VCaP (cell line): ENCODE measurements around the gene STMP1.

Experiments used
- H3K27ac ChIP-seq: fragments of 450-650 bp; 2 replicates; pipeline ENCODE4 v1.5.1; 2017
- CTCF ChIP-seq: fragments of 450-650 bp; conservative IDR thresholded peaks from 2 replicates; pipeline ENCODE4 v1.5.1; 2017; ENCODE audit warnings: mild to moderate bottlenecking, moderate library complexity

STMP1 gene

DNA sequence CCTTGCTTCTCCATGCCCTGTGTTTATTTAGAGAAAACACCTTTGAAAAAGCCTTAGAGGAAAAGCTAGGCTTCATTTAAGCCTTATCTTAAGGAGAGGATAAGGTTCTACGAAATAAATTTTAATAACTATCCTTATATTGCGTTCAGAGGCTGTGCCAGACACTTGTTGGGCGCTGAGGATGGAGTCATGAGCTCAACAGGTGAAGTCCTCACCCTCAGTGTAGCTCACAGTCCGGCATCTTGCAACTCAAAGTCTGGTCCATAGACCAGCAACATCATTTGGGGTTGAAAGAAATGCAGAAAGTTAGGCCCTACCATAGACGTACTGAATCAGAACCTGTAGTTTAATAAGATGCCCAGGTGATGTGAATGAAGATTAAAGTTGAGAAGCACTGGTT is 3.8 kb upstream of the STMP1 start:
- TF ChIP-seq CTCF = no peak
- H3K27ac ChIP-seq = no peak overlapping the region

DNA sequence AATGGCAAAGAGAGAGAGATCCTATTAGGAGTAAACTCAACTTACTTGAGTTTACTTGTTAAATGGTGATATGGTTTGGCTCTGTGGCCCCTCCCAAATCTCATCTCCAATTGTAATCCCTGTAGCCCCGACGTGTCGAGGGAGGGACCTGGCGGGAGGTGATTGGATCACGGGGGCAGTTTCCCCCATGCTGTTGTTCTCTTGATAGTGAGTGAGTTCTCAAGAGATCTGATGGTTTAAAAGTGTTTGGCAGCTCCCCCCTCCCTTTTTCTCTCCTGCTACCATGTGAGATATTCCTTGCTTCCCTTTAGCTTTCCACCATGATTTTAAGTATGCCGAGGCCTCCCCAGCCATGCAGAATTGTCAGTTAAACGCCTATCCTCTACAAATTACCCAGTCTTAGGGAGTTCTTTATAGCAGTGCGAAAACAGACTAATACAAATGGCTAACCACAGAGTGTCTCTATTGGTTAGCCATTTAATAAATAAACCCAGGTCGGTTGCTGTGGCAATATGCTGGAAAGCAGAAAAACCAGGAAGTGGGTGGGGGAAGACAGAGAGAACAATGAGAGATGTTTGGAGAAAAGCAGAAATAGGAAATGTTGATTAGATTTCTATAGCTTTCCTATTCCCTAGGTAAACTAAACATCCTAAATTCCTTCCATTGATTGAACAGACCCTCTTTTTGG is 3.0 kb upstream of the STMP1 start:
- TF ChIP-seq CTCF = no peak
- no peak overlapping the region for H3K27ac ChIP-seq

DNA sequence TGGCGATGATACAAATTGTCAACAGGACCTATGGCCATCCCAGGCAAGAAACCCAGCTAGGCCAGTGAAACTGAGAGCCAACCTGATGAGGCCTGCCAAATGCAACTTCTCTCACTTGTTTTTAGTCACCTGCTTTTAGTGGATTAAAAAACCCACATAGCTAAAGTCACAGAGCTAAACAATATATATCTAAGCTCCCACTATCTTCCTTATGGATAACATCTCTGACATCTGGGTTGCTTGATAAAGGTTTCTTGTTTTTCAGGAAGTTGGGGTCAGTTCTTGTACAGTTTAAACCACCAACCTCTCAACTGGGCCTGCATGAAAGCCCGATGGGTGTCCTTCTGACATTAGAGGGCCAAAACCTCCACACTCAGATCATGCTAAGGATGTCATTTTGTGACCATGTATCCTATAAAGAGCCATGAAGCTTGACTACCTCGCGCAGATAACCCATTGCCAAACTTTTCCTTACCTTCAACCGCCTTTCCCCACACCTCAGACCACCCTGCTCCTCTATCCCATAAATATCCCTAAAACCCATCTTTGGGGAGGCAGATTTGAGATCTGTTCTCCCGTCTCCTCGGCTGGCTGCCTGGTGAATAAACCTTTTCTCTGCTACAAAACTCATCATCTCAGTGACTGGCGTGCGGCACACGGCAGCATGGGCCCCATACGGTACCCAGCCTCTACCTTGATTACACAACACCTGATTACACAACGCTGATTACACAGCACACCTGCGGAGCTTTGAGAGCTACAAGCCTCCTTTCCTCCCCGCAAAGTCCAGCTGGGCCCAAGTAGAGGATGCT is 797 bp upstream of the STMP1 start:
- TF ChIP-seq CTCF = no peak
- peak overlapping the region; percentile 90 for H3K27ac ChIP-seq

GRCh38 chr7:135662123-135662372 is 266 bp upstream of the STMP1 start:
- peak overlapping the region; percentile 90 for H3K27ac ChIP-seq
- TF ChIP-seq CTCF = no peak; the same call in 1 of the 2 replicates

- no peak overlapping the region for H3K27ac ChIP-seq
Observed at GRCh38 chr7:135664046-135664589, 1.8 kb downstream of the STMP1 start.

GRCh38 chr7:135665042-135665441 is 2.7 kb downstream of the STMP1 start:
- no peak overlapping the region for H3K27ac ChIP-seq
- TF ChIP-seq CTCF = no peak

More at GRCh38 chr7:135664046-135664589, 1.8 kb downstream of the STMP1 start:
- no peak for TF ChIP-seq CTCF

DNA sequence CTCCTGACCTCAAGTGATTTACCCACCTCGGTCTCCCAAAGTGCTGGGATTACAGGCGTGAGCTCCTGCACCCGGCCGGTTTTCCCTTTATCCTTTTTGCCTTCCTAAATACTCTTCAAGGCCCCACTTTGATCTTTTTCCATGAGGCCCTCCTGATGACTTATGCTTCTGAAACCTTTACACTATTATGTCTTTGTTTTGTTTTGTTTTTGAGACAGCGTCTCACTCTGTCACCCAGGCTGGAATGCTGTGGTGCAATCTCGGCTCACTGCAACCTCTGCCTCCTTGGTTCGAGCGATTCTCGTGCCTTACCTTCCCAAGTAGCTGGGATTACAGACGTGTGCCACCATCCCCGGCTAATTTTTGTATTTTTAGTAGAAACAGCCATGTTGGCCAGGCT is 3.8 kb downstream of the STMP1 start:
- no peak for TF ChIP-seq CTCF

More for the DNA sequence above, 3.8 kb downstream of the STMP1 start:
- no peak overlapping the region for H3K27ac ChIP-seq
